Activated CD4-positive, CD25-positive, alpha-beta regulatory T cell treated with anti-CD3 and anti-CD28 coated beads, Interleukin-2, amount 50 U/mL, for 16 hours (primary cell): ENCODE data around the gene INHBC.

ENCODE experiments used
- DNase-seq: peaks from one replicate; pipeline ENCODE4 v3.0.0-alpha.2; 2020; ENCODE audit warnings: low read depth, low spot score

Gene INHBC

GRCh38 chr12:57469296-57470164 is 34.9 kb downstream of the INHBC start:
- DNase-seq, result no peak

- DNase-seq, result no peak
Measured at GRCh38 chr12:57470286-57470969, 35.8 kb downstream of the INHBC start.

GRCh38 chr12:57470970-57471656 is 36.5 kb downstream of the INHBC start:
- DNase-seq, result no peak

DNA sequence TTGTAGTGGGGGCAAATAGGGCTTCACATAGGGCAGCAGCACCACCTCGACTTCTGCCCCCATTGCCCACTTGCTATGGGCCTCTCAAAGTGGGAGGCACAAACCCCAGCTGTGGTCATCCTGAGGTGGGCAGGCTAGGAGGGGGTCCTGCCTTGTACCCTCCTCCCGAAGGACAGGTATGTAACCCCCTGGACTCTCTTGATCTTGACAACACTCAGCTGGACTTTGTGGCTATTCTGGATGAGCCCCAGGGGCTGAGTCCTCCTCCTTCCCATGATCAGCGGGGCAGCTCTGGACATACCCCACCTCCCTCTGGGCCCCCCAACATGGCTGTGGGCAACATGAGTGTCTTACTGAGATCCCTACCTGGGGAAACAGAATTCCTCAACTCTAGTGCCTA is 37.1 kb downstream of the INHBC start:
- DNase-seq, result no peak

DNA sequence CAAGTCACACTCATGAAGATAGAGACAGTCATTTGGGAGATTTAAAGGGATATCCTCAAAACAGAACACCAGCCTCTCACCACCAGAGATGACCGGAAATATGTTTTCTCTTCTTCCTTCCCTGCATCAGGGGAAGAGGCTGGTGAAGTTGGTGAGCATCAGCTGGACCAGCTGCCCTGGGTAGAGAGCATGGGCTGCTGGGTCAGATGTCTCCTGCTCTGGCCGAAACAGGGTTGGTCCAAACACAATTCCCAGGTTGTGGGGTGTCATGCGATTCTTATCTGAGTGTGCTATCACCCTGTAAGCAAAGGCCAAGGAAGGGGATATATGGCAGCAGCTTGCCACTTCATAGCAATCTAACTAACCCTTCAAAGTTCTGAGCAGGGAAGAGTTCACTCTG is 37.8 kb downstream of the INHBC start:
- no peak for DNase-seq

DNA sequence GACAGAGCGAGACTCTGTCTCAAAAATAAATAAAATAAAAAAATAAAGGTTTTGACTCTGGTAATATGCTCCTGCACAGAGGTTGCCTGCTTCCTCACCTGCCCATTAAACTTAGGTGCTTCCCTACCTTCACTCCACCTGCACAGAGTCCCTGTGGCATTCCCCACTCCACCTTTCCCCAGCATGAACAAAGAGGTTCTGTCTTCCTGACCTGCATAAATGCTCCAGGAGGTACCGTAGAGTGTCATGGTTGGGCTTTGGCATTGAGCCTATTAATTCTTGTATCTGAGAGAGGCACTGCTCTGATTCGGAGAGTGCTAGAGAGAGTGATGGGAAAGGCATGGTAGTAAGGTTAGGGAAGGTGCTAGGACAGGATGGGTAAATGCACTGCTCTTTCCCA is 38.8 kb downstream of the INHBC start:
- DNase-seq, result no peak

GRCh38 chr12:57473886-57474285 is 39.3 kb downstream of the INHBC start:
- DNase-seq, result no peak

DNA sequence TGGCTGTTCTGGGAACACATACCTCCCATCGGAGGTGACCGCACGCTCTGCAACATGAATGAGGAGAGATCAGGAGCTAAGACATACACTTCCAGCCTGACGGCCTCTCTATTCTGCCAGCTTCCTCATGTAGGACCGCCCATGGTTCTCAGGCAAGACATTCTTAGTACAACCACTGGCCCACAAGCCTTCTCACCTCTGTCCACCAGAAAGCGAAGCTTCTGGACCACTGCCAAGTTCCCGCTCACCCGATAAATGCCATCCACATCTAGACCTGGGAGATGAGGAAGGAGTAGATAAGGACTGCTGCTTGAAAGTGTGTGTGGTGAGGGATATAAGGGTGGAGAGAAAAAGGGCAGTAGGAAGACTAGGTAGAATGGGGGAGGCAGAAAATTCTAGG is 39.8 kb downstream of the INHBC start:
- DNase-seq, result no peak

- no peak for DNase-seq
Measured at GRCh38 chr12:57474862-57475261, 40.3 kb downstream of the INHBC start.

DNA sequence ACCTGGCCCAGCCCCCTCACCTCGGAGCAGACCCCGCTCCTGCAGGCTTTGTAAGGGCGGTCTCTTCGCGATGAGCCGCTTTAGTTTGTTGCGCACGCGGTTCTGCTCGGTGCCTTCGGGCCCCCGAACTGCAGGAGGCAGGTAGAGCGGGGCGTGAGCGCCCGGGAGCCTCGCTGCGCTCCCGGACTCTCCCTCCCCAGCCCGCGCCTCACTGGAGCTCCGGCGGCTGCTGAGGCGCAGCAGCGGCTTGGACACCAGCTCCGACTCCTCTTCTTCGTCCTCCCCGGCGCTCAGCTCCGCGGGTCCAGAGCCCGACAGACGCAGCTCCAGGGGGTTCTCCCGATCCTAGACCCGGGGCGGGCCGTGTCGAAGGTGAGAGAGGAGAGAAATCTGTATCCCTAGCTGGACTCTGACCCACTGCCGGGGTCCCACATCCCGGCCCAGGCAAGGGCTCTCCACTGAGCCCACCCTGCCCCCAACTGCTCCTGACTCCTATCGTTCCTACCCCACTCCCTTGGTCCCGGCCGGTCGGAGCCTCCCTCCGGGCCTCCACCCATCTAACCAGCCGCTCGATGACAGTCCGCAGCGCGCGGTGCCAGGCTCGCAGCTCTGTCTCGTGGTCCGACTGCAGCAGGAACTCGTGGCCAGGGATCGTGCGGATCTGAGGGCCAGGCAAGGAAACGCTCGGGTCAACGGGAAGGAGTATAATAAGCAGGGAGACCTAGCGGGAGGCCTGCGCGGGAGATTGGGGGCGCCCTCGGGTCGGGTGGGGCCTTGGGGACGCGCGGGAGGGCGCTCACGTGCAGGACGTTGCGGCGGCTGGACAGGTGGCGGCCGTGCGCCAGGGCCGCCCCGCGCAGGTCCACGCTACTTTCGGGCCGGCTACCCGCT is 40.9 kb downstream of the INHBC start:
- no peak for DNase-seq

DNA sequence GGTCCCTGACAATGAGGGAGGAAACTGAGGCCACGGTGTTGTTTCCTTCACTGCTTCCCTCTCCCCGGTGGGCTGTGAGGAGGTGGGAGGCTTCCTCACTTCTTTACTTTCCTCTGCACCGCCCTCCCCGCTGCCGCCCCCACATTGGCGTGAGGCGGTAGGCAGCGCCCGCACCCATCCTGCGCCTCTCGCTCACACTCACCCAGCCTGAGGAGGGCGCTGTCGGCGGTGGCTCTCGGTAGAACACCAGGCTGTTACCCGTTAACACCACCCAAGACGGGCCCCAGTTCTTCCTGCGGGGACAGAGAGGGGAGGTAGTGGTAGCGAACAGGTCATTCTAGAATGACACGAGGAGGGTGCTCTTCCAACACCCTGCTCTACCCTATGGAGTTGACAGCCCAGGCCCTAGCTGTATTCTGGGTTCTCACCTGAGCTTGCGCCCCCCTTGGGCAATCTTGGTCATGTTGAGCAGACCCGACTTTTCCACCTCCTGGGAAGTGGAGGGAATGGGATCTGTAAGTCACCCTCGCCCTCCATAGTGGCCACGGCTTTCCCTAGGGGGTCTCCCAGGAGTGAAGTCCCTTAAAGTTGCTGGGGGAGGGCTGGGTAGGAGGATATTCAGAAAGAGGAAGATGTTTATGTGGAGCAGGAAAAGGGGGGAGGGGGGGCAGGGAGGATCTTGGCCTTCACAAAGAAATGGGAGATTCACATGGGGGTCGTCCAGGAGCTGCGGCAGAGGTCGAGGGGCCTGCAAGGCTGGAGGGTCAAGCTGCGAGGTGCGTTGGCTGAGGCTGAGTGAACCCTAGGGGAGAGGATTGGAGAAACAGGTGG is 41.8 kb downstream of the INHBC start:
- DNase-seq, result no peak

DNA sequence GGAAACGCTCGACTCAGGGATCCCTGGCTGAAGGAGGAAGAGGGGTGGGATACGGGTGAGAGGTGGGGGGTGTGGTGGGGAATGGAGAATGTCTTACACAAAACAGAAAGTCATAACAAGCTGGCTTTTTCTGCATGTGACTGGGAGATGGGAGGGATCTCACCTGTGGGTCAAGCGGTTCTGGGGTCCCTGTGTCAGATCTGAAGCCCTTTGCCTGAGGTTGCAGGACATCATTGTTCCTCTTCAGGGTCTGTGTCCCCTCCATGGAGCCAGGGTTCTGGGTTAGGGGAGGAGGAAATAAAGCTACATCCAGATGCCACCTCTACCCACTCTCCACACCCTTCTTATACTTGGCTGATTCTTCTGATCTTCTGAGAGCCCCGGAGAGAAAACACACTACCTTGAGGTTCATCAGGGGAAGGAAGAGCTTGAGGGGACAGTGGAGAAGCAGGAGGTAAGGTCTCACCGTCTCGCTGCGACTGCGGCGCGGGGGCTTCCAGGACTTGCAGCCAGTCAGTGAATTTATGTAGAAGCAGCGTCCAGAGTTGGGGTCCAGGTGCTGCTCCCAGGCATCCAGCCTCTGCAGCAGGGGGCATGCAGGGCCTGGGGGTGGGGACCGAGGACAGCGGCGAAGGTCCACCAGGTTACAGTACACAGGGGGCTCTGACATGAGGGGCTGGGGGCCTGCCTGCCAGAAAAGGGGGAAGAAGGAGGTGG is 42.6 kb downstream of the INHBC start:
- no peak for DNase-seq

DNA sequence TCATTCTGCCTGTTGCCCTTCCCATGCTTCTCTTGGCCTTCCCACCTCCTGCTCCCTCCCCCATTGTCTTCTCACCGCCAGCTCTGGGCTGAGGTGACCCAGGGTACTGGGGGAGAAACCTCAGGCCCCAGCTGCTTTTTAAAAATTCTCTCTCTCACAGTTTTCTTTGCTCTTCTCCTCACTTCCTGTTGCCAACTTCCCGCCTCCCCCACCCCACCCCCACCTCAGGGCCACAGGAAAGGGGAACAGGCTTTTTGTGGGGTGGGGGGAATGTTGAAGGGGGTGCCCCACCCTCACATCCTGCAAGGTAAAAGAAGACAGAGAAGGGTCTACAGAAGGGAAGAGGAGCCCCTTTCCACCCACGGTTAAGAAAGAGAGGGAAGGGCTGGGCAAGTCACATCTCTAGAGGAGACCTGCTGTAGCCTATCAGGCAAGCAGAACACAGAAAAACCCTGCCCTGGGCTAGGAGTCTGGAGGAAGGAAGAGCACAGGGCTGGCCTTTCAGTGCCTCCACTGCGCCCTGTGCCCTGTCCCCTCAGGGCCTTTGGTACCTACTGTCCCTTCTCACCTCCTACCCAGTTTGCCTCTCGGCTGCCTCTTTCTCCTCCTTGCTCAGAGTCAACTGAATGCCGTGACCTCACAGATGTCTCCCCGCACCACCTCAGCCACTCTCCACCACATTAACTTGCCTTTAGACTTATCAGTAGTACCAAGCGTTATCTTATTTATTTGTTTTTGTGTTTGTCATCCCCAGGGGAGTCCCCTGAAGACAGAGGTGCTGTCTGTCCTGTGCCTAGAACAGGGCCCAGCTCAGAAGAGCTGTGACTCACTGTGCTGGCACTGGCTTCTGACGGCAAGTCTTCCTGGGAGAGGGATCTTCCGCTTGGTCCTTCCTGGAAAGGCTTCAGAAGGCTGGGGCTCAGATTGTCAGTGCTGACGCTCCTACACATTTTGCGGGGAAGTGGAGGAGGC is 43.4 kb downstream of the INHBC start:
- no peak for DNase-seq

DNA sequence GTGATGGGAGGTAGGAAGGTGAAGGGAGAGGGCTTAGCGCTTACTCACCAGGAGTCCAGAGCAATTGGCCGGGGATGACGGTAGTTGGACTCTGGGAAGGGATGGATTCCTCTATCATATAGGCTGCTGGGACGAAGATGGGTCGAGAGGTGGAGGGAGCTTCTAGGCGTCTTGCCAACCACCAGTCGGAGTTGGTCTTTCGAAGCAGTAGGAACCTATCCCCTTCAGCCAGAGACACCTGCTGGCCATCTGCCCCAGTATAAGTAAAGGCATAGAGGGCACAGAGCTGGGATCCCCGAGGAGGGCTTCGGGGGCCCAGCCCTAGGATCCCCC is 44.4 kb downstream of the INHBC start:
- no peak for DNase-seq

- no peak for DNase-seq
Measured at GRCh38 chr12:57479376-57480115, 45.0 kb downstream of the INHBC start, which contains the start of gene ARHGAP9. Gene ARHGAP9, minus strand, starts transcription at chr12:57479866. Its CDS starts 460 bp downstream, at chr12:57479406.

GRCh38 chr12:57481671-57482070 is 47.1 kb downstream of the INHBC start:
- DNase-seq, result no peak

GRCh38 chr12:57483466-57483865 is 48.9 kb downstream of the INHBC start:
- no peak for DNase-seq

- DNase-seq, result no peak
Measured at GRCh38 chr12:57485695-57486094, 51.1 kb downstream of the INHBC start.
